ENCODE results near the gene TBXAS1. TPM values are rescaled to one million over a fixed set of nuclear protein-coding genes. Genes with fewer than 3 reads are reported as not detected.

Gene TBXAS1
- total RNA-seq, 2 experiments from 2014 or later, result 0.86 TPM; not detected in 1

- Histone ChIP-seq H2AFZ (ENCODE audit: low read length) (no peak overlapping the region), H3K79me2 (ENCODE audit: insufficient read depth, low read depth, low read length) (no peaks in the 10 kb centered on the region), H4K20me1 (ENCODE audit: insufficient read depth, low read length) (no peaks in the 10 kb centered on the region), H3K4me1 (ENCODE audit: insufficient read depth, low read length, poor library complexity, severe bottlenecking) (no peaks in the 10 kb centered on the region), H3K27ac (ENCODE audit: low read depth, low read length, poor library complexity, severe bottlenecking) (no peak overlapping the region), H3K9me3 (ENCODE audit: low read length) (no peaks in the 10 kb centered on the region), H3K9me2 (ENCODE audit: insufficient read depth, low read length) (no peaks in the 10 kb centered on the region), H3K4me3 (ENCODE audit: low read depth, low read length, poor library complexity, severe bottlenecking) (no peak overlapping the region), H3K4me2 (ENCODE audit: low read length) (no peak overlapping the region), H3K36me3 (ENCODE audit: insufficient read depth, low read length) (no peaks in the 10 kb centered on the region)
- BruUV-seq (replicated peaks), result no TSS peak
- intact Hi-C loops (cut with micrococcal nuclease; ENCODE audit: unreplicated experiment), result no loop called here
- CTCF ChIA-PET (ENCODE audit: unreplicated experiment), result interaction anchor here (1.2 kb wide), 1 partner anchor 11 kb away, joined by 5 read pairs; no protein-coding TSS in a partner anchor
- no peak for DNase-seq (ENCODE audit: low spot score)
- POLR2A ChIA-PET, result no interaction called here
- TF ChIP-seq, protein P1, sequence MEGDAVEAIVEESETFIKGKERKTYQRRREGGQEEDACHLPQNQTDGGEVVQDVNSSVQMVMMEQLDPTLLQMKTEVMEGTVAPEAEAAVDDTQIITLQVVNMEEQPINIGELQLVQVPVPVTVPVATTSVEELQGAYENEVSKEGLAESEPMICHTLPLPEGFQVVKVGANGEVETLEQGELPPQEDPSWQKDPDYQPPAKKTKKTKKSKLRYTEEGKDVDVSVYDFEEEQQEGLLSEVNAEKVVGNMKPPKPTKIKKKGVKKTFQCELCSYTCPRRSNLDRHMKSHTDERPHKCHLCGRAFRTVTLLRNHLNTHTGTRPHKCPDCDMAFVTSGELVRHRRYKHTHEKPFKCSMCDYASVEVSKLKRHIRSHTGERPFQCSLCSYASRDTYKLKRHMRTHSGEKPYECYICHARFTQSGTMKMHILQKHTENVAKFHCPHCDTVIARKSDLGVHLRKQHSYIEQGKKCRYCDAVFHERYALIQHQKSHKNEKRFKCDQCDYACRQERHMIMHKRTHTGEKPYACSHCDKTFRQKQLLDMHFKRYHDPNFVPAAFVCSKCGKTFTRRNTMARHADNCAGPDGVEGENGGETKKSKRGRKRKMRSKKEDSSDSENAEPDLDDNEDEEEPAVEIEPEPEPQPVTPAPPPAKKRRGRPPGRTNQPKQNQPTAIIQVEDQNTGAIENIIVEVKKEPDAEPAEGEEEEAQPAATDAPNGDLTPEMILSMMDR (conservative IDR thresholded peaks at IDR 0.05; ENCODE audit: low read length), result no peak
- TF ChIP-seq EZH2phosphoT487 (IDR thresholded peaks at IDR 0.05; ENCODE audit: borderline replicate concordance, low read depth, low read length), result no peak
These were observed 169.5 kb downstream of the TBXAS1 start for GRCh38 chr7:139998572-139998971.

DNA sequence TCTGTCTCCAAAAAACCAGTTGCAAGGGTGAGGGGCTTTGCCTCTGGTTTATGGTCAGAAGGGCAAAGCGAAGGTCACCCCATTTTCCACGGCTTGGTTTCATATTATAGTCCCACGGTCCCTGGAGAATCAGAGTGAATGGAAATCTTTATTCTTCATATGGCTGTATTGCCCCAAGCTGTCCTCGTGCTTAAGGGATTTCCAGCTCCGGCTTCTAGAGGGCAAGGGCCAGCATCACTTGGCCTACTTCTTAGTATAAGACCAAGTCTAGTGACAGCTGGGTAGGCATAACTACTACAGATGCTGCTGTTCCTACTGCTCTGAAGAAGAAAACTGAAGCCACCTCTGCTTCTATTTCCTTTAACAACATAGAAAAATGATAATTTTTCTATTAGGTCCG is 170.5 kb downstream of the TBXAS1 start:
- H3K9me2 ChIP-seq (ENCODE audit: insufficient read depth, low read length), result no peaks in the 10 kb centered on the region
- TF ChIP-seq EZH2phosphoT487 (IDR thresholded peaks at IDR 0.05; ENCODE audit: borderline replicate concordance, low read depth, low read length), result no peak
- TF ChIP-seq, protein P1 (conservative IDR thresholded peaks at IDR 0.05; ENCODE audit: low read length), result no peak
- CTCF ChIA-PET (ENCODE audit: unreplicated experiment), result no interaction called here
- POLR2A ChIA-PET, result no interaction called here
- H3K4me1 ChIP-seq (ENCODE audit: insufficient read depth, low read length, poor library complexity, severe bottlenecking), result no peaks in the 10 kb centered on the region
- no peaks in the 10 kb centered on the region for H3K79me2 ChIP-seq (ENCODE audit: insufficient read depth, low read depth, low read length)
- H2AFZ ChIP-seq (ENCODE audit: low read length), result no peak overlapping the region
- no peaks in the 10 kb centered on the region for H4K20me1 ChIP-seq (ENCODE audit: insufficient read depth, low read length)
- H3K36me3 ChIP-seq (ENCODE audit: insufficient read depth, low read length), result no peaks in the 10 kb centered on the region
- no peak overlapping the region for H3K4me2 ChIP-seq (ENCODE audit: low read length)
- no peak overlapping the region for H3K27ac ChIP-seq (ENCODE audit: low read depth, low read length, poor library complexity, severe bottlenecking)
- no peak overlapping the region for H3K4me3 ChIP-seq (ENCODE audit: low read depth, low read length, poor library complexity, severe bottlenecking)
- BruUV-seq (replicated peaks), result no TSS peak
- intact Hi-C loops (cut with micrococcal nuclease; ENCODE audit: unreplicated experiment), result no loop called here
- no peaks in the 10 kb centered on the region for H3K9me3 ChIP-seq (ENCODE audit: low read length)
- DNase-seq (ENCODE audit: low spot score), result no peak

GRCh38 chr7:140000666-140001268 is 171.7 kb downstream of the TBXAS1 start:
- no peaks in the 10 kb centered on the region for H3K9me3 ChIP-seq (ENCODE audit: low read length)
- no peak overlapping the region for H2AFZ ChIP-seq (ENCODE audit: low read length)
- no peak overlapping the region for H3K4me3 ChIP-seq (ENCODE audit: low read depth, low read length, poor library complexity, severe bottlenecking)
- DNase-seq (ENCODE audit: low spot score), result peak; percentile 15
- H3K4me1 ChIP-seq (ENCODE audit: insufficient read depth, low read length, poor library complexity, severe bottlenecking), result no peaks in the 10 kb centered on the region
- no peaks in the 10 kb centered on the region for H3K9me2 ChIP-seq (ENCODE audit: insufficient read depth, low read length)
- H4K20me1 ChIP-seq (ENCODE audit: insufficient read depth, low read length), result no peaks in the 10 kb centered on the region
- no peak overlapping the region for H3K27ac ChIP-seq (ENCODE audit: low read depth, low read length, poor library complexity, severe bottlenecking)
- CTCF ChIA-PET (ENCODE audit: unreplicated experiment), result no interaction called here
- BruUV-seq (replicated peaks), result no TSS peak
- H3K4me2 ChIP-seq (ENCODE audit: low read length), result no peak overlapping the region
- intact Hi-C loops (cut with micrococcal nuclease; ENCODE audit: unreplicated experiment), result no loop called here
- POLR2A ChIA-PET, result interaction anchor here (0.6 to 1.0 kb wide), 2 partner anchors 19 to 57 kb away, joined by 3 read pairs; no protein-coding TSS in a partner anchor
- TF ChIP-seq, protein P1 (conservative IDR thresholded peaks at IDR 0.05; ENCODE audit: low read length), result no peak
- TF ChIP-seq EZH2phosphoT487 (IDR thresholded peaks at IDR 0.05; ENCODE audit: borderline replicate concordance, low read depth, low read length), result no peak
- H3K79me2 ChIP-seq (ENCODE audit: insufficient read depth, low read depth, low read length), result no peaks in the 10 kb centered on the region
- H3K36me3 ChIP-seq (ENCODE audit: insufficient read depth, low read length), result no peaks in the 10 kb centered on the region
